GM19468 (cell line): Measurements from ENCODE around the gene PRMT5.
A peak's percentile ranks its signal among the peaks of the same experiment; 100 is the strongest.

Experiments
- ATAC-seq: cut with Tn5 transposase; IDR thresholded peaks from one replicate; pipeline ENCODE4 v1.9.1; 2021; ENCODE audit warnings: mild to moderate bottlenecking, moderate library complexity, moderate number of reproducible peaks; ENCODE audit not compliant: unreplicated experiment; ENCODE audit errors: extremely low read depth

The PRMT5 gene

DNA sequence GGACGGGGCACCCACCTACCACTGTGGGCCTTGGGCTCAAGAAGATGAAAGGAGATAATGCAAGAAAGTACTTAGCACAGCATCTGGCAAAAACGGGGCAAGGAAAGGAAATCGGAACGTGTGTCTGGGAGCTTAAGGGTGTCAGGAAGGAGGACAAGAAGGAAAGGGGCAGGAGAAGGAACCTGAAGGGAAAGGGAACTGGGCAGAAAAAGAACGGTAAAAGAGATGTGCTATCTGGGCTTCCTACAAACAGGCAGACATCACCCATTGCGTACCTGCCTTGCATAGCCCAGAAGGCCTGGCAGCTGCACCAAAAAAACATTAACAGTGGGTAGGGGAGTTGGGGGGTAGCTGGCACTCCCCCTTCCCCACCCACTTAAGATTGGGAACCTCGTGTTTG is 47.1 kb downstream of the PRMT5 start:
- no peak for ATAC-seq

DNA sequence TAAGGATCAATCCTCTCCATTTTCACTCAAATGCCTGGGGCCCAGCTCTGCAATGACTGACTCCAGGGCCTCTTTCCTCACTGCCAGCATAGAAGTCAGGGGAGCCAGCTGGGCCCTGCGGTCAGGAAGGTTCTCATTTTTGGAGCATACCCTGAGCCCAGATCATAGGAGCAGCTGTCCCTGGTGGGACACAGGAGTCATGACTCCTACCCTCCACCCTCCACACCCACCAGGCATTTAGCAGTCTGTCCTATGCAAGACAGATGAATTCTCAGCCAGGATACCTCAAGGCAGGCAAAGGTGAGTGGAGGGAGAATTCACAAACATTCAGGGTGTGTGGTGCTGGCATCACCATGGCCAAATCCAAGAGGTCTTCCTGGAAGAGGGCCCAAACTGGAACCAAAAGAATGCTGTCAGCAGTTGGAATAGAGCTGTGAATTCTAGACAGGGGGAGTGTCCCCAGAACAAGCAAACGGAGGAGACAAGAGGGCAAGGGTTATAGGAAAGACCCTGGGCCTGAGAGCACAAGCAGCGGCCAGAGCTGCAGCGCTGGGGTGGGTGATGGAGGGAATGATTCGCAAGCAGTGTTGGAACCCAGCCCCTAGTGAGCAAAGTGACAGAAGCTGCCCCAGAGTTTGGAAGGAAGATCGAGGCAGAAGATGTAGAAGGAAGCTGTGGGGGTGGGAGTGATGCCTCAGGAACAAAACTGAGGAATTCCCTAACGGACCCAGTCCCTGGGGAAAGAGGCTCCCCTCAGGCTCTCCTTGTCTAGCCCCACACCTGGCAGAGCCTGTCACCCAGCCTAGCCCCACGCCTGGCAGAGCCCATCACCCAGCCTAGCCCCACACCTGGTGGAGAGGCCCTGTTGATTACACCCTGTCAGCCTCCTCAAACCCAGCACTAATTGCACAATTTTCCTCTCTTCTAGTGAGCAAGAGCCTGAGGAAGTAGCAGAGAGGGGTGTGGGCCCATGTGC is 50.6 kb downstream of the PRMT5 start:
- no peak for ATAC-seq

DNA sequence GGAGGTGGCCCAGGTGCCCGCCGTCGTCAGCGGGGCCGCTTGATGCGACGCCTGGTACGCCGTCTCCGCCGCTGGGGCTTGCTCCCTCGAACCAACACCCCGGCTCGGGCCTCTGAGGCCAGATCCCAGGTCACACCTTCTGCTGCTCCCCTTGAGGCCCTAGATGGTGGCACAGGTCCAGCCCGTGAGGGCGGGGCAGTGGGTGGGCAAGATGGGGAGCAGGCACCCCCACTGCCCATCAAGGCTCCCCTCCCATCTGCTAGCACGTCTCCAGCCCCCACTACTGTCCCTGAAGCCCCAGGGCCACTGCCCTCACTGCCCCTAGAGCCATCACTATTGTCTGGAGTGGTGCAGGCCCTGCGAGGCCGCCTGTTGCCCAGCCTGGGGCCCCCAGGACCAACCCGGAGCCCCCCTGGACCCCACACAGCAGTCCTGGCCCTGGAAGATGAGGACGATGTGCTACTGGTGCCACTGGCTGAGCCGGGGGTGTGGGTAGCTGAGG is 52.1 kb downstream of the PRMT5 start:
- ATAC-seq = no peak

DNA sequence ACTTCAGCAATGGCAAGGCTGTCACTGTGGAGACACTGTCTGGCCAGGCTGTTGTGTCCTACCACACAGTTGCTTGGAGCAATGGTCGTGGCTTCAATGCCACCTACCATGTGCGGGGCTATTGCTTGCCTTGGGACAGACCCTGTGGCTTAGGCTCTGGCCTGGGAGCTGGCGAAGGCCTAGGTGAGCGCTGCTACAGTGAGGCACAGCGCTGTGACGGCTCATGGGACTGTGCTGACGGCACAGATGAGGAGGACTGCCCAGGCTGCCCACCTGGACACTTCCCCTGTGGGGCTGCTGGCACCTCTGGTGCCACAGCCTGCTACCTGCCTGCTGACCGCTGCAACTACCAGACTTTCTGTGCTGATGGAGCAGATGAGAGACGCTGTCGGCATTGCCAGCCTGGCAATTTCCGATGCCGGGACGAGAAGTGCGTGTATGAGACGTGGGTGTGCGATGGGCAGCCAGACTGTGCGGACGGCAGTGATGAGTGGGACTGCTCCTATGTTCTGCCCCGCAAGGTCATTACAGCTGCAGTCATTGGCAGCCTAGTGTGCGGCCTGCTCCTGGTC is 53.3 kb downstream of the PRMT5 start:
- ATAC-seq = no peak

DNA sequence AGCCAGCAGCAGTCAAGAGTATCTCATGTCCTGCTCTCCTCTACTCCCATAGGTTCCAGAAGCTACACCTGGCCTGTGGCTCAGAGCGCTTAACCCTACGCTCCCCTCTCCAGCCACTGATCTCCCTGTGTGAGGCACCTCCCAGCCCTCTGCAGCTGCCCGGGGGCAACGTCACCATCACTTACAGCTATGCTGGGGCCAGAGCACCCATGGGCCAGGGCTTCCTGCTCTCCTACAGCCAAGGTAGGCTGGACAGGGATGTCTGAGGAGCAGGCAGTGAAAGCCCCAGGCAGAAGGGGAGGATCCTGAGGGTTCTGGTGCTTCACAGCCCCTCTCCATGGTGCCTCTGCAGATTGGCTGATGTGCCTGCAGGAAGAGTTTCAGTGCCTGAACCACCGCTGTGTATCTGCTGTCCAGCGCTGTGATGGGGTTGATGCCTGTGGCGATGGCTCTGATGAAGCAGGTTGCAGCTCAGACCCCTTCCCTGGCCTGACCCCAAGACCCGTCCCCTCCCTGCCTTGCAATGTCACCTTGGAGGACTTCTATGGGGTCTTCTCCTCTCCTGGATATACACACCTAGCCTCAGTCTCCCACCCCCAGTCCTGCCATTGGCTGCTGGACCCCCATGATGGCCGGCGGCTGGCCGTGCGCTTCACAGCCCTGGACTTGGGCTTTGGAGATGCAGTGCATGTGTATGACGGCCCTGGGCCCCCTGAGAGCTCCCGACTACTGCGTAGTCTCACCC is 54.0 kb downstream of the PRMT5 start:
- ATAC-seq = no peak

GRCh38 chr14:22872833-22873520 is 56.2 kb downstream of the PRMT5 start:
- ATAC-seq = no peak

DNA sequence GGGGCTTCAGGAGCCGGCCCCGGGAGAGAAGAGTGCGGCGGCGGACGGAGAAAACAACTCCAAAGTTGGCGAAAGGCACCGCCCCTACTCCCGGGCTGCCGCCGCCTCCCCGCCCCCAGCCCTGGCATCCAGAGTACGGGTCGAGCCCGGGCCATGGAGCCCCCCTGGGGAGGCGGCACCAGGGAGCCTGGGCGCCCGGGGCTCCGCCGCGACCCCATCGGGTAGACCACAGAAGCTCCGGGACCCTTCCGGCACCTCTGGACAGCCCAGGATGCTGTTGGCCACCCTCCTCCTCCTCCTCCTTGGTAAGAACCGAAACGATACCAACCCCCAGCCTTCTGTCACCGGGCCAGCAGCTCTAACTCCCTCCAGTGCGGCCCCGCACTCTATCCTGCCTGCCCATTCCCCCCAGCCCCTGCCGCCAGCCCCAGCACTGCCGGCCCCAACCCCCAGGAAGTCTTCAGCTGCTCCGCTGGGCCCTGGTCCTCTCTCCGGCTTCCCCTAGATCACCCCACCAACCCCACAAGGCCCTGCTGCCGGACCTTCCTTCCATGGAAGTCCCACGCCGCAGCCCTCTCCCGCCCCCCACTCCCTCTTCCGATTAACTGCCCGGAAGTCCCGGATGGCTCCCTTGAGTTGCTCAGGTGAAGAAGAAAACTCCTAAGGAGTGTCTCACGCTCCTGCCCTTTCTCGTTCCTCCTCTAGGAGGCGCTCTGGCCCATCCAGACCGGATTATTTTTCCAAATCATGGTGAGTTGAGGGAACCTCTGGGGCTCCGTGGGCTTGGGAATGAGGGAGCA is 56.9 kb downstream of the PRMT5 start:
- no peak for ATAC-seq

DNA sequence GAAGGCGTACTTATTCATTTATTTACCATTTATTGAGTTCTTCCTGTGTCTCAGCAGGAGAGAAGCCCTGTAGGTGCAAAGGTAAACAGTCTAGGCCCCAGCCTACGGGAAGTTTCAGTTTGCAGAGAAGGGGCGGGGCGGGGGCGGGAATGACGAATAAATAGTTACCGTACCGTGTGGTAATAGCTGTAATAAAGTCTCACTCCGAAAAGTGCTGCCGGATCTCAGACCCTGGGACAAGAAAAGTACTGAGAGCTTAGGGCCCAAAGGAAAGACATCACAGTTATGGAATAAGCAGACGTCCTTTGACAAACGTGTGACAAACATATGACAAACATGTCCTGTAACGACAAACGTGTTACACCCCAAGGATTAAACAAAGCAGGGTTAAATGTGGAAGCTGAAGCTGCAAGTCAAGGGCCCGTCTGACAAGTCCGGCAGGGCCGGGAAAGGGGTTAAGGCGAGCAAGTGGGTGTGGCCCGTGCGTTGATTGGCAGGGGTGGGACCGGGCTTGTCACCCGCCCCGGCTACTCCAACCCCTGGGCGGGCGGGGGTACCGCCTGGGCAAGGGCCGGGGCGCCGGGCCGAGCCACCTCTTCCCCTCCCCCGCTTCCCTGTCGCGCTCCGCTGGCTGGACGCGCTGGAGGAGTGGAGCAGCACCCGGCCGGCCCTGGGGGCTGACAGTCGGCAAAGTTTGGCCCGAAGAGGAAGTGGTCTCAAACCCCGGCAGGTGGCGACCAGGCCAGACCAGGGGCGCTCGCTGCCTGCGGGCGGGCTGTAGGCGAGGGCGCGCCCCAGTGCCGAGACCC is 57.7 kb downstream of the PRMT5 start, which contains the start of gene LRP10:
Gene LRP10 (plus strand): TSS at position 517 of the 809 bp plus-strand sequence. CDS start 564 bp downstream, outside the sequence.
- peak; percentile 45 for ATAC-seq

GRCh38 chr14:22870811-22871223 is 58.4 kb downstream of the PRMT5 start:
- peak; percentile 29 for ATAC-seq
